Lung (tissue), 12 donors: ENCODE results near the gene POMGNT2. TPM values are rescaled to one million over a fixed set of nuclear protein-coding genes. Genes with fewer than 3 reads are reported as not detected.

ENCODE experiments used
- ATAC-seq: fragments of 200-7000 bp; cut with Tn5 transposase; one replicate; pipeline ENCODE4 v1.9.1; 2020; ENCODE audit warnings: moderate number of reproducible peaks; ENCODE audit not compliant: insufficient read depth, low FRiP score
- DNase-seq, 3 donors: peaks; one replicate each; pipeline ENCODE4 v3.0.0-alpha.2; 2013 to 2017
- H3K27ac ChIP-seq, 2 donors: one replicate each; pipeline ENCODE4 v1.5.1; 2013; ENCODE audit warnings: mild to moderate bottlenecking in 2 of 2, moderate library complexity in 2 of 2, control low read depth in 1 of 2, inconsistent platforms in 1 of 2, low read depth in 1 of 2, low read length in 1 of 2
- H3K27me3 ChIP-seq, 3 donors: one replicate each; pipeline ENCODE4 v1.5.1; 2013; ENCODE audit warnings: low read length in 2 of 3; ENCODE audit not compliant: control insufficient read depth in 3 of 3, insufficient read depth in 3 of 3
- H3K36me3 ChIP-seq, 4 donors: one replicate each; pipeline ENCODE4 v1.5.1; 2013; ENCODE audit warnings: low read length in 4 of 4, mild to moderate bottlenecking in 1 of 4, moderate library complexity in 1 of 4; ENCODE audit not compliant: control insufficient read depth in 4 of 4, insufficient read depth in 4 of 4
- H3K4me1 ChIP-seq, 5 donors: one replicate each; pipeline ENCODE4 v1.5.1; 2013; ENCODE audit warnings: low read length in 5 of 5, mild to moderate bottlenecking in 2 of 5, moderate library complexity in 1 of 5; ENCODE audit not compliant: control insufficient read depth in 5 of 5, insufficient read depth in 5 of 5
- H3K4me3 ChIP-seq: one replicate; pipeline ENCODE4 v1.5.1; 2013; ENCODE audit warnings: mild to moderate bottlenecking, control low read depth, moderate library complexity
- H3K9ac ChIP-seq, 2 donors: one replicate each; pipeline ENCODE4 v1.5.1; 2013; ENCODE audit warnings: low read length in 2 of 2, control low read depth in 1 of 2; ENCODE audit not compliant: insufficient read depth in 1 of 2
- H3K9me3 ChIP-seq, 4 donors: one replicate each; pipeline ENCODE4 v1.5.1; 2013; ENCODE audit warnings: low read length in 3 of 4, mild to moderate bottlenecking in 1 of 4, moderate library complexity in 1 of 4; ENCODE audit not compliant: control insufficient read depth in 4 of 4, insufficient read depth in 3 of 4
- WGBS, 2 donors: extraction: QIAGEN DNeasy Blood & Tissue Kit; methylation state at CpG; one replicate each; pipeline ENCODE4 v1.1.7; 2013; 5-methylcytosine and 5-hydroxymethylcytosine counted together
- polyA plus RNA-seq, 2 donors: library from polyadenylated mRNA; stranded (reverse); fragments of 200-250 nt; gene quantifications; one replicate each; pipeline ENCODE4 v1.2.1, GENCODE V29; 2013
- total RNA-seq, 2 donors: library from RNA; depleted of rRNA in 1 of 2; stranded (reverse); fragments of >200 nt in 1 of 2; gene quantifications; one replicate each; pipeline ENCODE4 v1.2.1, GENCODE V29; 2014 to 2021
- TF ChIP-seq, protein P1 (sequence below): IDR thresholded peaks from 2 replicates; pipeline ENCODE4 v1.5.1; 2012; ENCODE audit warnings: mild to moderate bottlenecking; ENCODE audit errors: control extremely low read depth, extremely low read depth
- donor health status: control.
- donor health status: control.
- donor health status: Bipolar disorder and iron deficiency.
- donor health status: healthy.
- donor health status: DM: yes; HTN: yes; CAD: no.

POMGNT2 gene
- total and polyA plus RNA-seq, 4 donors: 5.8 to 15.7 (median 13.1) TPM

DNA sequence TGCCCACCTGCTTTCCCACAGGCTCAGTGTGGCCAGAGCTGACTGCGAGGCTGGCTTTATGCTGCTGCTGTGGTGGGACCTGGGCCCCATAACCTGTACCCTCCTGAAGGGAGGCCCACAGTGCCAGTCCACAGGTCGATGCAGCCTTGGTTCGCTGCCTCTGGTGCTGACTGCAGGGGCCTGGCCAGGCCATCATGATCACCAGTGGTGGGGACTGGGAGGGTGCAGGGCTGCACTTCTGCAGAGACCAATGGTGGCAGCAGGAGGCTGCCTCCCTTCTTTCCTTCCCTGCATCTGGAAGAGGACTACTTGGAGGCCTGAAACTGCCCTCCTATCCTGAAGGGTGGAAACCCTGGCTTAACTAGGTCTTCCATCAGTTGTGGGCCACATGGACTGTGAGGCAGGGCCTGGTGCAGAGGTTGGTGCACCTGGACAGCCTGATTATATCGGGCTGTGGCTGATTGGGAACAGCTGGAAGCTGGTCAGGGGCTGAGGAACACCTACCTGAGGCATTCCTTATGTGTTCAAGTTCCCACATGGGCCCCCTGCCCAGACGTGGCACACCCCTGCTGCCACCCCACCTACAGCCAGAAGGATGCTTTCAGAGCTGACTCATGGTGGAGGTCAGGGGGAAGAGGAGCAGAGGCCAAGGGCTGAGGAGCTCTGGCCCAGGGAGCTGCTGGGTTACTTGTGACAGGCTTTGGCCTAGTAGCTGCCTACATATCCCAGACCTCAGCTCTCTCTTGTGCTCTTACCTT is 29.8 kb downstream of the POMGNT2 start:
- ATAC-seq (no peak), DNase-seq (no peak)
- H3K36me3 ChIP-seq: peaks cover 2 to 20% (median 11%) of the 10 kb centered on the region in 4 donors
- H3K4me1 ChIP-seq: peaks cover 0 to 9% (median 0%) of the 10 kb centered on the region in 5 donors
- H3K27me3 ChIP-seq: no peaks in the 10 kb centered on the region
- TF ChIP-seq, protein P1, sequence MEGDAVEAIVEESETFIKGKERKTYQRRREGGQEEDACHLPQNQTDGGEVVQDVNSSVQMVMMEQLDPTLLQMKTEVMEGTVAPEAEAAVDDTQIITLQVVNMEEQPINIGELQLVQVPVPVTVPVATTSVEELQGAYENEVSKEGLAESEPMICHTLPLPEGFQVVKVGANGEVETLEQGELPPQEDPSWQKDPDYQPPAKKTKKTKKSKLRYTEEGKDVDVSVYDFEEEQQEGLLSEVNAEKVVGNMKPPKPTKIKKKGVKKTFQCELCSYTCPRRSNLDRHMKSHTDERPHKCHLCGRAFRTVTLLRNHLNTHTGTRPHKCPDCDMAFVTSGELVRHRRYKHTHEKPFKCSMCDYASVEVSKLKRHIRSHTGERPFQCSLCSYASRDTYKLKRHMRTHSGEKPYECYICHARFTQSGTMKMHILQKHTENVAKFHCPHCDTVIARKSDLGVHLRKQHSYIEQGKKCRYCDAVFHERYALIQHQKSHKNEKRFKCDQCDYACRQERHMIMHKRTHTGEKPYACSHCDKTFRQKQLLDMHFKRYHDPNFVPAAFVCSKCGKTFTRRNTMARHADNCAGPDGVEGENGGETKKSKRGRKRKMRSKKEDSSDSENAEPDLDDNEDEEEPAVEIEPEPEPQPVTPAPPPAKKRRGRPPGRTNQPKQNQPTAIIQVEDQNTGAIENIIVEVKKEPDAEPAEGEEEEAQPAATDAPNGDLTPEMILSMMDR: no peak
- no peak overlapping the region for H3K4me3 ChIP-seq
- no peak overlapping the region for H3K9ac ChIP-seq
- H3K9me3 ChIP-seq: peaks cover 0 to 2% (median 0%) of the 10 kb centered on the region in 4 donors
- WGBS, 2 donors: 74 to 80% methylated on average over 5 of the region's 5 CpGs
- H3K27ac ChIP-seq: no peak overlapping the region

DNA sequence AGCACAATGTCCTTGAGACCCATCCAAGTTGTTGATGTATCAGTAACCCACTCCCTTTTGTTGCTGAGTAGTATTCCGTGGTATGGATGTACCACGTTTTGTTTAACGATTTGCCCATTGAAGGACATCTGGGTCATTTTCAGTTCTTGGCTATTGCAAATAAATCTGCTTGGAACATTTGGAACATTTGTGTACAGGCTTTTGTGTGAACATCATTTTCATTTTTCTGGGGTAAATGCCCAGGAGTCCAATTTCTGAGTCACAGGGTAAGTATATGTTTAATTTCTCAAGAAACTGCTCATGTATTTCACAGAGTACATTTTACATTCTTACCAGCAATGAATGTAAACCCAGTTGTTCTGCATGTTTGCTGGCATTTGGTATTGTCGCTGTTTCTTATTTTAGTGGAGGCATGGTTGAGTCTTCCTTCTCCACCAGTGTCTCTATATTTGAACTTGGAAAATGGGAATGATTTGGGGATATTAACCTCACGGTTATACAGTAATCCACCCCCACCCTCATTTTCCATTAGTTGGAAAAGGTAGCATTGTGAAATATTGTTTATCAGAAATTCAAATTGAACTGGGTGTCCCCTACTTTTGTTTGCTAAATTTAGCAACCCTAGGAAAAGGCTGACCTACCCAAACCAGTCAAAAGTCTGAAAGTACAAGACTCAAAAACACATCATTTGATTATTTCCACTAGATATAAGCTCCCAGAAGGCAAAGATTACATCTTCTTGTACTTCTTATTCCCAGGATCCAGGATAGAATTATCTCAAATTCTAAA is 30.8 kb downstream of the POMGNT2 start:
- 94 to 96% methylated on average over 5 of the region's 5 CpGs for WGBS, 2 donors
- no peak overlapping the region for H3K4me3 ChIP-seq
- H3K9me3 ChIP-seq: no peaks in the 10 kb centered on the region
- TF ChIP-seq, protein P1: no peak
- peaks cover 0 to 10% (median 5%) of the 10 kb centered on the region in 4 donors for H3K36me3 ChIP-seq
- H3K27me3 ChIP-seq: no peaks in the 10 kb centered on the region
- ATAC-seq (no peak), DNase-seq (no peak)
- H3K4me1 ChIP-seq: peaks cover 0 to 9% (median 0%) of the 10 kb centered on the region in 5 donors
- H3K9ac ChIP-seq: no peak overlapping the region
- H3K27ac ChIP-seq: no peak overlapping the region

DNA sequence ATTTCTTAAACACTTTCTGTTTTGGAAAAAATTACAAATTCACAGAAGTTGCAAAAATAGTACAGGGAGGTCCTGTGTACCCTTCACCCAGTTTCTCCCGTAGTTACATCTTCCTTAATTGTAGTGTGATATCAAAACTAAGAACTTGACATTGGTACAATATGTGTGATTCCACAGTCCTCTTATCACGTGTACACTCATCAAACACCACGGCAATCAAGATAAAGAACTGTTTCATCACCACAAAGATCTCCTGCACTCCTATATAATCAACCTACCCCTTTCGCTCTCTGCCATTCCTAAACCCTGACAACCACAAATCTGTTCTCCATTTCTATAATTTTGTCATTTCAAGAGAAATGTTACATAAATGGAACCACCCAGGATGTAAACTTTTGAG is 31.4 kb downstream of the POMGNT2 start:
- Histone ChIP-seq H3K36me3 (peaks cover 0 to 5% (median 2%) of the 10 kb centered on the region in 4 donors), H3K4me1 (peaks cover 0 to 9% (median 0%) of the 10 kb centered on the region in 5 donors), H3K27me3 (no peaks in the 10 kb centered on the region), H3K4me3 (no peak overlapping the region), H3K27ac (no peak overlapping the region), H3K9me3 (no peaks in the 10 kb centered on the region), H3K9ac (no peak overlapping the region)
- WGBS, 2 donors: 64 to 89% methylated on average over 4 of the region's 4 CpGs
- ATAC-seq: no peak
- TF ChIP-seq, protein P1: no peak
- DNase-seq: no peak
